ENCODE data around the gene AP1G1.
A peak's percentile ranks its signal among the peaks of the same experiment; 100 is the strongest.
"Not testable (repeated sequence)": the region's sequence is repeated elsewhere in the genome, so short reads cannot be mapped to it uniquely, and the experiment has no call there.

The AP1G1 gene

GRCh38 chr16:71807905-71808592, 585 bp downstream of the AP1G1 start:
- peak; percentile 55 for DNase-seq

- no peak for DNase-seq
Measured at GRCh38 chr16:71803305-71803690, 5.3 kb downstream of the AP1G1 start.

- no peak for DNase-seq
Measured at GRCh38 chr16:71796501-71797097, 12.0 kb downstream of the AP1G1 start.

- DNase-seq, result no peak
Measured at GRCh38 chr16:71794943-71795342, 13.7 kb downstream of the AP1G1 start.

- no peak for DNase-seq
Measured at GRCh38 chr16:71794018-71794417, 14.6 kb downstream of the AP1G1 start.

- no peak for DNase-seq
Measured at GRCh38 chr16:71792176-71792575, 16.5 kb downstream of the AP1G1 start.

GRCh38 chr16:71790329-71790728, 18.3 kb downstream of the AP1G1 start:
- DNase-seq, result peak; percentile 71

GRCh38 chr16:71789136-71789535, 19.5 kb downstream of the AP1G1 start:
- DNase-seq, result no peak

GRCh38 chr16:71788578-71788977, 20.1 kb downstream of the AP1G1 start:
- DNase-seq, result no peak

GRCh38 chr16:71785143-71785542, 23.5 kb downstream of the AP1G1 start:
- DNase-seq, result not testable (repeated sequence)

GRCh38 chr16:71784093-71784492, 24.5 kb downstream of the AP1G1 start:
- no peak for DNase-seq

GRCh38 chr16:71781741-71782140, 26.9 kb downstream of the AP1G1 start:
- DNase-seq, result no peak

GRCh38 chr16:71780521-71781089, 28.0 kb downstream of the AP1G1 start:
- no peak for DNase-seq

- no peak for DNase-seq
Measured at GRCh38 chr16:71778780-71779179, 29.9 kb downstream of the AP1G1 start.

GRCh38 chr16:71777329-71777728, 31.3 kb downstream of the AP1G1 start:
- no peak for DNase-seq

- no peak for DNase-seq
Measured at GRCh38 chr16:71775949-71776348, 32.7 kb downstream of the AP1G1 start.

GRCh38 chr16:71771571-71771970, 37.1 kb downstream of the AP1G1 start:
- DNase-seq, result no peak

- DNase-seq, result no peak
Measured at GRCh38 chr16:71769222-71769621, 39.4 kb downstream of the AP1G1 start.

- no peak for DNase-seq
Measured at GRCh38 chr16:71767060-71767900, 41.4 kb downstream of the AP1G1 start.

- DNase-seq, result no peak
Measured at GRCh38 chr16:71762186-71762585, 46.4 kb downstream of the AP1G1 start.

GRCh38 chr16:71761097-71761496, 47.5 kb downstream of the AP1G1 start:
- DNase-seq, result no peak

GRCh38 chr16:71758293-71758760, 50.3 kb downstream of the AP1G1 start:
- DNase-seq, result no peak

- DNase-seq, result no peak
Measured at GRCh38 chr16:71754652-71755051, 54.0 kb downstream of the AP1G1 start.

Measured in inflammatory macrophage treated with lipopolysaccharide for 4 hours (primary cell).